BLaER1 (cell line): ENCODE results near the gene LRRFIP1.
A peak's percentile ranks its signal among the peaks of the same experiment; 100 is the strongest.

ENCODE experiments used
- H3K27ac ChIP-seq: shearing (Covaris generic); formaldehyde crosslinking; 2 replicates; pipeline ENCODE4 v1.8.1; 2022
- H3K27me3 ChIP-seq: shearing (Covaris generic); formaldehyde crosslinking; 2 replicates; pipeline ENCODE4 v1.8.1; 2022
- H3K36me3 ChIP-seq: shearing (Covaris generic); formaldehyde crosslinking; 2 replicates; pipeline ENCODE4 v1.8.1; 2022
- H3K4me1 ChIP-seq: shearing (Covaris generic); formaldehyde crosslinking; 2 replicates; pipeline ENCODE4 v1.8.1; 2022
- H3K4me2 ChIP-seq: shearing (Covaris generic); formaldehyde crosslinking; 2 replicates; pipeline ENCODE4 v1.8.1; 2022
- H3K4me3 ChIP-seq: shearing (Covaris generic); formaldehyde crosslinking; 2 replicates; pipeline ENCODE4 v1.8.1; 2022
- H3K9ac ChIP-seq: shearing (Covaris generic); formaldehyde crosslinking; 2 replicates; pipeline ENCODE4 v1.8.1; 2022
- H3K9me3 ChIP-seq: shearing (Covaris generic); formaldehyde crosslinking; 2 replicates; pipeline ENCODE4 v1.8.1; 2022
- H4K20me1 ChIP-seq: shearing (Covaris generic); formaldehyde crosslinking; 2 replicates; pipeline ENCODE4 v1.8.1; 2022
- Cebpa-rat ChIP-seq: shearing (Covaris generic); IDR thresholded peaks from 2 replicates; pipeline ENCODE4 v1.8.1; 2022

Gene LRRFIP1

DNA sequence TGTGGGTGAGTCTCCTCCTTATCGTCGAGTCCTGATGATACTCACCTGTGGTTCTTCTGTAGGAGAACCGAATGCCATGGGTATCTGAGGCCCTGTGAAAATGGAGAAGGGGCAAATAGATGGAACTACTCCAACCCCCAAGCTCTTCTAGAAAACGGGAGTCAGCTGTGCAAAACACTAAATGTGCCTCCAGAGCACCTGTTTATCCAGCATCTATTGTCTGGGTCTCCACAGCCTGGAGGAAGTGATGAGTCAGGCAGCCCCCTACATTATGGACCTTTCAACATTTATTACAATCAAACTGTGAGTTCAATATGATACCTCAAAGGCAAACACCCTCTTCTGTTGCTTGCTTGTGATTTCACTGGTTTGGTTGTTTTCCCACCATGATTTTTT lies 9.8 kb upstream of the LRRFIP1 start:
- peaks cover 84% of the 10 kb centered on the region for H3K4me1 ChIP-seq

GRCh38 chr2:237618449-237618848 lies 8.9 kb upstream of the LRRFIP1 start:
- H4K20me1 ChIP-seq, result no peaks in the 10 kb centered on the region
- no peak overlapping the region for H3K4me3 ChIP-seq
- no peaks in the 10 kb centered on the region for H3K27me3 ChIP-seq
- peak overlapping the region; percentile 94 for H3K4me2 ChIP-seq
- no peaks in the 10 kb centered on the region for H3K9me3 ChIP-seq
- peaks cover 82% of the 10 kb centered on the region for H3K4me1 ChIP-seq
- H3K27ac ChIP-seq, result peak overlapping the region; percentile 40; the same call in 1 of the 2 replicates
- no peak for TF ChIP-seq Cebpa-rat
- no peaks in the 10 kb centered on the region for H3K36me3 ChIP-seq
- no peak overlapping the region for H3K9ac ChIP-seq

More for the DNA sequence above, 9.8 kb upstream of the LRRFIP1 start:
- Histone ChIP-seq H3K36me3 (no peaks in the 10 kb centered on the region), H3K27me3 (no peaks in the 10 kb centered on the region), H3K9me3 (no peaks in the 10 kb centered on the region), H3K9ac (peak overlapping the region; percentile 55), H3K4me3 (peak overlapping the region; percentile 60), H3K27ac (peak overlapping the region; percentile 90), H4K20me1 (no peaks in the 10 kb centered on the region), H3K4me2 (peak overlapping the region; percentile 94)
- TF ChIP-seq Cebpa-rat, result no peak

DNA sequence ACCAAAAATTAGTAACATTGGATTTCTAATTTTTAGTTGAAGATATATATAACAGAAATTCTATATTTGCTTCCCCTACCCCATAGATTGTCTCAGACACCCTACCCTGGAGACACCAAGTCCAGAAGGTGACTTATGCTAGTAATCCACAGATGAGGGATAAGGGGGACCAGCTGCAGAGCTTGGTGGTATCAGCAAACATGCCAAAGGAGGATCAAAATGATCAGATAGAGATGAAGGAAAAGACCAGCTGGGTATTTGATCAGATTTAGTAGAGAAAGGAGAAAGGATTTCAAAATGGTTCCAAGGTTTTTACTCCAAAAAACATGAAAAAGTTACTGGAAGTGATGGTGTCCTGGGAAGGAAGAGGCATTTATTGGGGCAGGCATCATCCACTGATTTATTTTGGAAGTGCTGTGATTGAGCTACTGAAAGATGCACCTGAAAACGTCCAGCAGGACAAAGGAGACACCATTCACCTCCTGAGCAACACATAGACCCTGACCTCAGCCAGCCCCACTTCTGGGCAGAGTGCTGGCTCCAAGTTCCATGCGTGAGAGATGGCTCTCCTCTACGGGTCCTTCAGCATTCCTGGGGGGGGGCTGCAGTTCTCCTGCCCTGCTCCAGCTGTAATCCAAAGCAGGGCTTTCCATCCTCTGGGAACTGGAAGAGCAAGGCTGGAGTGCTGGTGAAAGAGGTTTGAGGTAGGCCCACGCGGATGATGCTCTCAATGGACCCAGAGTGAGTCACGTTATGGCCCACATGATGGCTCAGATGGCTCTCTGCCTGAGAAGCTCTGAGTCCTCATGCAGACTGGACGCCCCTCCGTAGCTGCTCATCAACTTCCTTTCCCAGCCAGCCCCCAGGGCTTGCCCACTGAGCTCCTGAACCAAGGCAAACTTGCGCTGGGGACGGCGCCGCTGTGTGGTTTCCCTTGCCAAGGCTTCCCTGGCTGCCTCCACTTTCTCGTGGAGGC lies 3.7 kb upstream of the LRRFIP1 start:
- H3K36me3 ChIP-seq, result no peaks in the 10 kb centered on the region
- H3K27ac ChIP-seq, result no peak overlapping the region
- TF ChIP-seq Cebpa-rat, result no peak
- H3K27me3 ChIP-seq, result peaks cover 38% of the 10 kb centered on the region
- peak overlapping the region; percentile 85; the same call in 1 of the 2 replicates for H3K4me2 ChIP-seq
- peaks cover 9% of the 10 kb centered on the region for H4K20me1 ChIP-seq
- H3K9me3 ChIP-seq, result no peaks in the 10 kb centered on the region
- peaks cover 75% of the 10 kb centered on the region for H3K4me1 ChIP-seq
- no peak overlapping the region for H3K9ac ChIP-seq
- H3K4me3 ChIP-seq, result no peak overlapping the region

- no peak for TF ChIP-seq Cebpa-rat
- H3K36me3 ChIP-seq, result peaks cover under 1% of the 10 kb centered on the region; the same call in 1 of the 2 replicates
- peaks cover 75% of the 10 kb centered on the region for H3K4me1 ChIP-seq
- no peak overlapping the region for H3K4me3 ChIP-seq
- no peaks in the 10 kb centered on the region for H3K9me3 ChIP-seq
- peaks cover 17% of the 10 kb centered on the region for H4K20me1 ChIP-seq
- H3K9ac ChIP-seq, result no peak overlapping the region
- H3K27me3 ChIP-seq, result peaks cover 45% of the 10 kb centered on the region
- H3K4me2 ChIP-seq, result peak overlapping the region; percentile 85
- H3K27ac ChIP-seq, result no peak overlapping the region
Observed at GRCh38 chr2:237624565-237624964, 2.8 kb upstream of the LRRFIP1 start.

DNA sequence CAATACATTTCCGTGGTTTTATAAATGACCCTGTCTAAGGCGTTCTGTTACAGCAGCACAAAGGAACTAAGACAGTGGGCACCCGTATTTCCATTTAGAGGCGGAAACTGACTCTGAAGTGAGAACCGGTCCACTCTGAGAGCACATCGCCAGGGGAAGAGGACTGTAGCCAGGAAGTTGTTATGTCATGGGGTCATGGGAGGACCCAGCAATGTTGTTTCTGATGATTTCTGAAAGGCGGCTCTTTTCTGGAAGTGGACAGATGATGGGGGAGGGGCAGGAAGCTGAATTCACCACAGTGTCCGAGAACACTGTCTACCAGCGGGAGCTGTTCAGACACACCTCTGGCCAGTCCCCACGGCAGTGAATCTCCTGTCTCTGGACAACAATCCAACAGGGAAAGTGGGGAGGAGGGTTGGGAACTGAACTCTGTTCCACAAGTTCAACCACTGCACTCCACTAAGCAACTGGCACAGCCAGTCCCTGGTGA lies 2.1 kb upstream of the LRRFIP1 start:
- peak overlapping the region; percentile 85 for H3K4me2 ChIP-seq
- H3K27ac ChIP-seq, result no peak overlapping the region
- no peak overlapping the region for H3K4me3 ChIP-seq
- peaks cover 81% of the 10 kb centered on the region for H3K4me1 ChIP-seq
- H3K27me3 ChIP-seq, result peaks cover 45% of the 10 kb centered on the region
- TF ChIP-seq Cebpa-rat, result no peak
- H3K36me3 ChIP-seq, result peaks cover 6% of the 10 kb centered on the region
- H3K9me3 ChIP-seq, result no peaks in the 10 kb centered on the region
- H3K9ac ChIP-seq, result no peak overlapping the region
- H4K20me1 ChIP-seq, result peaks cover 24% of the 10 kb centered on the region

DNA sequence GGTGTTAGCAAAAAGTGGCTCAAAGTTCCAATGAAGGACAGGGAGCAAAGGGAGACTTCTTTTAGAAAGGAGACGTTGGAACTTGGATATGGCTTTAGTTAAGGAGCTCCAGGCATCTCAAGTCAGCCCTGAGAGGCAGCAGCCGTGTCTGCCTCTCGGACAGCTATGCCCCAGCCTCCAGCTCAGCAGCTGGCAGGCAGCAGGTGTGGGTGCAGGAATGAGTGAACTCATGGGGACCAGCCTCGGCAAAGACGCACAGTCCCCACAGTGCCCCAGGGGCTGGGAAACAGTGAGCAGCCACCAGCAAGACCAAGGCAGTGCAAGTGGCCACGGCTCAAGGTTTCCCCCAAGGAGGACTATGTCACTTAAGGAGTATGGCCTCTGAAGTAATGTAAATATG lies 1.6 kb upstream of the LRRFIP1 start:
- no peak overlapping the region for H3K4me3 ChIP-seq
- peaks cover 29% of the 10 kb centered on the region for H4K20me1 ChIP-seq
- H3K27ac ChIP-seq, result no peak overlapping the region
- H3K27me3 ChIP-seq, result peaks cover 45% of the 10 kb centered on the region
- H3K4me2 ChIP-seq, result peak overlapping the region; percentile 85
- no peak for TF ChIP-seq Cebpa-rat
- H3K9ac ChIP-seq, result no peak overlapping the region
- H3K36me3 ChIP-seq, result peaks cover 11% of the 10 kb centered on the region
- peaks cover 86% of the 10 kb centered on the region for H3K4me1 ChIP-seq
- H3K9me3 ChIP-seq, result no peaks in the 10 kb centered on the region

- Histone ChIP-seq H4K20me1 (peaks cover 41% of the 10 kb centered on the region), H3K4me1 (peaks cover 89% of the 10 kb centered on the region), H3K27me3 (peaks cover 45% of the 10 kb centered on the region), H3K27ac (no peak overlapping the region), H3K4me3 (peak overlapping the region; percentile 88), H3K9me3 (no peaks in the 10 kb centered on the region), H3K4me2 (peak overlapping the region; percentile 85), H3K36me3 (peaks cover 21% of the 10 kb centered on the region), H3K9ac (peak overlapping the region; percentile 60; the same call in 1 of the 2 replicates)
- no peak for TF ChIP-seq Cebpa-rat
Observed at GRCh38 chr2:237626813-237627440, 460 bp upstream of the LRRFIP1 start.

- Histone ChIP-seq H3K4me1 (peaks cover 91% of the 10 kb centered on the region), H3K9ac (peak overlapping the region; percentile 86), H3K27ac (peak overlapping the region; percentile 84), H3K9me3 (peaks cover 3% of the 10 kb centered on the region; the same call in 1 of the 2 replicates), H3K4me3 (peak overlapping the region; percentile 88), H3K4me2 (peak overlapping the region; percentile 98), H3K27me3 (peaks cover 45% of the 10 kb centered on the region), H4K20me1 (peaks cover 54% of the 10 kb centered on the region), H3K36me3 (peaks cover 37% of the 10 kb centered on the region)
- no peak for TF ChIP-seq Cebpa-rat
Observed at GRCh38 chr2:237628247-237629187, 1.1 kb downstream of the LRRFIP1 start.

- Histone ChIP-seq H3K4me2 (peak overlapping the region; percentile 98), H4K20me1 (peaks cover 54% of the 10 kb centered on the region), H3K9me3 (peaks cover 10% of the 10 kb centered on the region), H3K36me3 (peaks cover 43% of the 10 kb centered on the region), H3K27me3 (peaks cover 45% of the 10 kb centered on the region), H3K9ac (0 out of 2 replicates have a peak overlapping the region, but pooled peaks have one; percentile 86), H3K4me1 (peaks cover 87% of the 10 kb centered on the region), H3K4me3 (peak overlapping the region; percentile 88), H3K27ac (no peak overlapping the region)
- TF ChIP-seq Cebpa-rat, result no peak
Observed at GRCh38 chr2:237629188-237629534, 1.8 kb downstream of the LRRFIP1 start.
